GM12878 (cell line): ENCODE data around the gene KISS1R. TPM values are rescaled to one million over a fixed set of nuclear protein-coding genes. Genes with fewer than 3 reads are reported as not detected.

Experiments used
- ATAC-seq: fragments of 200-7000 bp; cut with Tn5 transposase; 3 replicates; pipeline ENCODE4 v1.9.1; 2020; ENCODE audit warnings: mild to moderate bottlenecking, moderate library complexity
- BruUV-seq: library from RNA; stranded (reverse); fragments of 400-500 nt; replicated peaks from 2 replicates; lab custom pipeline; 2021; lab: Mats Ljungman, UMichigan
- CTCF ChIA-PET: fragments of 300-600 bp; sonication (Branson Sonifier 250); formaldehyde crosslinking; extraction: SDS; loops from one replicate; lab custom pipeline; 2021; ENCODE audit warnings: inconsistent platforms; lab: Yijun Ruan, JAX
- POLR2A ChIA-PET: fragments of 350-600 bp; formaldehyde crosslinking; extraction: SDS; loops from one replicate; lab custom pipeline; 2021; ENCODE audit warnings: inconsistent platforms; lab: Charles Lee
- RAD21 ChIA-PET: fragments of 300-600 bp; sonication (Branson Sonifier 250); formaldehyde crosslinking; loops from one replicate; lab custom pipeline; 2023; ENCODE audit warnings: antibody characterized with exemption; ENCODE audit not compliant: unreplicated experiment; lab: Charles Lee
- SMC1A ChIA-PET: fragments of 300-600 bp; sonication (Branson Sonifier 250); formaldehyde crosslinking; loops from one replicate; lab custom pipeline; 2023; ENCODE audit not compliant: unreplicated experiment, uncharacterized antibody; lab: Charles Lee
- DNase-seq: peaks from one replicate; pipeline ENCODE4 v3.0.0-alpha.2; 2011; ENCODE audit warnings: low read depth, low spot score
- FAIRE-seq: peaks from 3 replicates; lab custom pipeline; 2011; peaks lifted over from hg19 to GRCh38; lab: Jason Lieb, UNC
- H2AFZ ChIP-seq: 2 replicates; pipeline ENCODE4 v1.6.0; 2011; ENCODE audit warnings: low read depth, low read length, control low read depth; ENCODE audit not compliant: control insufficient read depth
- H3K27ac ChIP-seq: 2 replicates; pipeline ENCODE4 v1.5.1; 2011; ENCODE audit warnings: control low read depth; ENCODE audit not compliant: control insufficient read depth, insufficient read depth
- H3K27me3 ChIP-seq, 2 experiments: replicated peaks in 1 of 2; 2 replicates each; pipeline versions ENCODE4 v1.6.0 to v1.6.1; 2011; ENCODE audit warnings: low read length in 1 of 2; ENCODE audit not compliant: control insufficient read depth in 2 of 2, insufficient read depth in 2 of 2
- H3K36me3 ChIP-seq, 2 experiments: 2 replicates each; pipeline ENCODE4 v1.5.1; 2011; ENCODE audit warnings: low read length in 1 of 2; ENCODE audit not compliant: control insufficient read depth in 2 of 2, insufficient read depth in 2 of 2
- H3K4me1 ChIP-seq: 2 replicates; pipeline ENCODE4 v1.6.1; 2011; ENCODE audit warnings: mild to moderate bottlenecking, low read length, moderate library complexity, mixed read lengths; ENCODE audit not compliant: control insufficient read depth, insufficient read depth
- H3K4me2 ChIP-seq: 2 replicates; pipeline ENCODE4 v1.6.0; 2011; ENCODE audit warnings: control low read depth; ENCODE audit not compliant: control insufficient read depth, insufficient read depth
- H3K4me3 ChIP-seq: fragments of 200-600 bp; sonication (generic); 2 replicates; pipeline ENCODE4 v1.5.1; 2016
- H3K79me2 ChIP-seq: 2 replicates; pipeline ENCODE4 v1.6.0; 2011; ENCODE audit warnings: low read length; ENCODE audit not compliant: control insufficient read depth, insufficient read depth
- H3K9ac ChIP-seq: 2 replicates; pipeline ENCODE4 v1.8.0; 2011; ENCODE audit warnings: low read length, control low read depth, mixed read lengths; ENCODE audit not compliant: control insufficient read depth, insufficient read depth
- H3K9me3 ChIP-seq: replicated peaks from 3 replicates; pipeline ENCODE4 v1.5.1; 2011; ENCODE audit warnings: mild to moderate bottlenecking, low read length; ENCODE audit not compliant: control insufficient read depth, insufficient read depth
- H4K20me1 ChIP-seq: 2 replicates; pipeline ENCODE4 v1.6.0; 2011; ENCODE audit not compliant: control insufficient read depth, insufficient read depth
- CBFB ChIP-seq: IDR thresholded peaks from 2 replicates; pipeline ENCODE4 v1.6.1; 2016; ENCODE audit warnings: antibody characterized with exemption, low read depth
- EZH2 ChIP-seq: IDR thresholded peaks from 2 replicates; pipeline ENCODE4 v1.6.1; 2012; ENCODE audit warnings: low read depth, mild to moderate bottlenecking, control low read depth, inconsistent platforms, low read length, borderline replicate concordance; ENCODE audit not compliant: control insufficient read depth
- HDAC2 ChIP-seq: fragments of 200-600 bp; sonication (generic); IDR thresholded peaks from 2 replicates; pipeline ENCODE4 v1.6.1; 2017
- MXI1 ChIP-seq: fragments of 150-350 bp; IDR thresholded peaks from 2 replicates; pipeline ENCODE4 v1.6.1; 2011; ENCODE audit warnings: low read depth, mild to moderate bottlenecking, inconsistent platforms, low read length, improper control_type of control experiment
- MYC ChIP-seq: IDR thresholded peaks from 2 replicates; pipeline ENCODE4 v1.6.1; 2011; ENCODE audit warnings: mild to moderate bottlenecking, low read length, moderate library complexity, inconsistent platforms; ENCODE audit not compliant: insufficient read depth, insufficient replicate concordance, insufficient read length, severe bottlenecking
- POLR2A ChIP-seq: IDR thresholded peaks from 2 replicates; pipeline ENCODE4 v1.6.1; 2011; ENCODE audit warnings: low read depth, mild to moderate bottlenecking, low read length
- SMAD1 ChIP-seq: fragments of 450-650 bp; IDR thresholded peaks from 2 replicates; pipeline ENCODE4 v1.6.1; 2018; ENCODE audit warnings: mild to moderate bottlenecking, low read depth; ENCODE audit not compliant: partially characterized antibody
- WGBS: methylation state at CpG from one replicate; pipeline ENCODE4 v1.1.6; 2016; ENCODE audit warnings: low lambda C conversion rate; ENCODE audit not compliant: insufficient replicate concordance, insufficient coverage; ENCODE audit errors: missing lambda C conversion rate; 5-methylcytosine and 5-hydroxymethylcytosine counted together
- in situ Hi-C: fragments of 300-500 bp; cut with MboI; formaldehyde crosslinking; loops from 9 replicates; pipeline ENCODE4 v1.14.3; 2018; ENCODE audit warnings: mixed read lengths
- intact Hi-C: fragments of 100-400 bp; cut with micrococcal nuclease; formaldehyde crosslinking; loops from one replicate; pipeline ENCODE4 v1.14.2; 2022; ENCODE audit not compliant: unreplicated experiment
- polyA plus RNA-seq, 11 experiments: library from polyadenylated mRNA; depleted of rRNA in 4 of 11; unstranded in 6 of 11; stranded (reverse) in 5 of 11; fragments of >200 nt; fragmentation: Nextera tagmentation in 4 of 11; fragmentation: Illumina TruSeq in 1 of 11; extraction: Ambion mirVana in 4 of 11; extraction: Trizol in 1 of 11; gene quantifications; 1 replicate in 1 of 11; 2 replicates in 10 of 11; pipeline versions ENCODE4 v1.2.1 to v1.2.3, GENCODE V29; 2011 to 2016; ENCODE audit warnings: inconsistent platforms in 2 of 11, missing spikeins in 2 of 11, low read depth in 1 of 11
- total RNA-seq, 4 experiments: library from RNA; depleted of rRNA in 3 of 4; stranded (reverse); fragments of >200 nt in 3 of 4; fragmentation: Illumina TruSeq in 1 of 4; extraction: Trizol in 1 of 4; gene quantifications; 2 replicates each; pipeline versions ENCODE4 v1.2.1 to v1.2.3, GENCODE V29; 2013 to 2021

KISS1R gene
- total and polyA plus RNA-seq, 10 of the 15 experiments (the other 5 are each of a cell fraction or from before 2014, with no cell fraction given) = 0.13 to 2.7 (median 1.4) TPM; not detected in 3

DNA sequence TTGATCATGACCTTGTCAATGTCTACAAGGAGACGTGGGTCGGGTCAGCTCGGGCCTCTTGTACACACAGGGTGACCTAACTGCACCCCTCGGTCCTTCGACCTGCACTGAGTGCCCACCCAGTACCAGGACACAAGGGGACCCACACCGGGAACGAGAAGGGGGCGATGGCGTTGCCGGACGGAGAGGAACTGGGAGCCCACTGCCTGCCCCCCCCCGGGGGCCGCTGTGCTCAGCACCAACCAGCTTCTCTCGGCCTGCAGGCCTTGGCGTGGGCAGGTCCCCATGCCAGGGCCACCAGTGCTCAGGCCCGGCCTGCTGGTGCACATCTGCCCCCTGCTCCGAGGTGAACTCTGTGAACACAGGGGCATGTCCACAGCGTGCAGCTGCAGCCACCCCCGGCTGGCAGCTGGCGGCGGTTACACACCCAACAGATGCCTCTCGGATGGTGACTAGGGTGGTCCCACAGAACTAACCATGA lies 43.5 kb upstream of the KISS1R start:
- in situ Hi-C loops (no loop called here), intact Hi-C loops (no loop called here)
- H3K4me3 ChIP-seq = no peak overlapping the region
- no peak overlapping the region for H3K9ac ChIP-seq
- FAIRE-seq (no peak), DNase-seq (no peak), ATAC-seq (no peak)
- H4K20me1 ChIP-seq = no peaks in the 10 kb centered on the region
- no peaks in the 10 kb centered on the region for H3K9me3 ChIP-seq
- no peak overlapping the region for H2AFZ ChIP-seq
- POLR2A ChIA-PET = no interaction called here
- 91% methylated on average over 22 of the region's 22 CpGs for WGBS
- H3K4me1 ChIP-seq = no peaks in the 10 kb centered on the region
- RAD21 ChIA-PET = no interaction called here
- no TSS peak for BruUV-seq
- CTCF ChIA-PET = no interaction called here
- H3K36me3 ChIP-seq = no peaks in the 10 kb centered on the region; a peak in 2 of 4 replicates
- no peak overlapping the region for H3K27ac ChIP-seq
- H3K79me2 ChIP-seq = no peaks in the 10 kb centered on the region
- H3K4me2 ChIP-seq = no peak overlapping the region
- H3K27me3 ChIP-seq = no peaks in the 10 kb centered on the region
- TF ChIP-seq EZH2 (no peak), CBFB (no peak), MYC (no peak), MXI1 (no peak)
- TF ChIP-seq, all 136 proteins: peak for 0
- SMC1A ChIA-PET = interaction anchor here (0.7 kb wide), 1 partner anchor 17 kb away, joined by 4 read pairs; no protein-coding TSS in a partner anchor

GRCh38 chr19:875265-875879 lies 41.8 kb upstream of the KISS1R start:
- no peaks in the 10 kb centered on the region for H3K4me1 ChIP-seq
- no peak for TF ChIP-seq SMAD1
- TF ChIP-seq HDAC2 = no peak
- TF ChIP-seq POLR2A = peak; percentile 13; the same call in 1 of the 2 replicates
- POLR2A ChIA-PET = no interaction called here
- in situ Hi-C loops = no loop called here
- DNase-seq (no peak), FAIRE-seq (no peak), ATAC-seq (no peak)
- no peaks in the 10 kb centered on the region for H3K9me3 ChIP-seq
- SMC1A ChIA-PET = no interaction called here
- 95% methylated on average over 21 of the region's 28 CpGs for WGBS
- intact Hi-C loops = no loop called here
- H3K4me2 ChIP-seq = no peak overlapping the region
- no peaks in the 10 kb centered on the region for H3K27me3 ChIP-seq
- no peak overlapping the region for H3K9ac ChIP-seq
- no peaks in the 10 kb centered on the region for H4K20me1 ChIP-seq
- no peak overlapping the region for H3K27ac ChIP-seq
- no TSS peak for BruUV-seq
- H3K4me3 ChIP-seq = no peak overlapping the region
- CTCF ChIA-PET = no interaction called here
- no peak overlapping the region for H2AFZ ChIP-seq
- no peaks in the 10 kb centered on the region; a peak in 2 of 4 replicates for H3K36me3 ChIP-seq
- RAD21 ChIA-PET = no interaction called here
- H3K79me2 ChIP-seq = no peaks in the 10 kb centered on the region
